Measurements from ENCODE around the gene ANKRD13D.

The ANKRD13D gene

DNA sequence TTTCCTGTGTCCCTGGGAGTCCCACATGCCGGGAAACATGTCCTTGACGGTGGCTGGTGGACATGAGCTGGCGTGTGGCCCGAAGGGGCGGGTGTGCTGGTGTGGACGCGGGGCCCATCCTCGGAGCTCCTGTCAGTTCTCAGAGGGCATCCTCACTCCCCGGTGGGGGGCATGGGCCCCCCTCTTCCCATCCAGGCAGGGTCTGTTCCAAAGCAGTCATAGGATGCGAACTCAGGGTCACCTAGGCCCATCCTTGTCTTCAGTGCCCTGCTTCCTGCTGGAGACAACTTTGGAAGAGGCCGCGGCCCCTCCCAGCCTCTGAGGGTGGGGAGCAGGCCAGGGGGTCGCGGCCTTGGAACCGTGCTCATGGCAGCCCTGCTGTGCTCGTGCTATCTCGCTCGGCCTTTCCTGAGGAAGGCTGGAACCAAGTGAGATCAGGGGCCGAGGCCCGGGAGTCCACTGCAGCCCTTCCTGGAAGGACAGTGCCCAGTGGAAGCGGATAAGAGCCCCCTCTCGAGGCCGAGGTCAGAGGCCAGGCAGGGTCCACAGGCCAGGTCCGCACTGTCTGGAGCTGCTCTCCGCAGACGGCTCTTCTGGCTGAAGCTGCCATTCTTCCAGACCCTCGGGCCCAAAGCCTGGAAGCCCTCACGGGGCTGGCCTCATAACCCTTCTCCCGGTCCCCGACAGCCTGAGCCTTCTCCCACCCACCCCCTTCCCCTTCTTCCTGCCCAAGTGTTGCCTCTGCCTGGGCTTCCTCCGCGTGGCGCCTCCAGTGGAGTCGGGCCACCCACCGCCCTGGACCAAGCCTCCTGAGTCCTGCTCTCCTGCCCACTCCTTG is 14.1 kb upstream of the ANKRD13D start:
- TF ChIP-seq, protein P1, sequence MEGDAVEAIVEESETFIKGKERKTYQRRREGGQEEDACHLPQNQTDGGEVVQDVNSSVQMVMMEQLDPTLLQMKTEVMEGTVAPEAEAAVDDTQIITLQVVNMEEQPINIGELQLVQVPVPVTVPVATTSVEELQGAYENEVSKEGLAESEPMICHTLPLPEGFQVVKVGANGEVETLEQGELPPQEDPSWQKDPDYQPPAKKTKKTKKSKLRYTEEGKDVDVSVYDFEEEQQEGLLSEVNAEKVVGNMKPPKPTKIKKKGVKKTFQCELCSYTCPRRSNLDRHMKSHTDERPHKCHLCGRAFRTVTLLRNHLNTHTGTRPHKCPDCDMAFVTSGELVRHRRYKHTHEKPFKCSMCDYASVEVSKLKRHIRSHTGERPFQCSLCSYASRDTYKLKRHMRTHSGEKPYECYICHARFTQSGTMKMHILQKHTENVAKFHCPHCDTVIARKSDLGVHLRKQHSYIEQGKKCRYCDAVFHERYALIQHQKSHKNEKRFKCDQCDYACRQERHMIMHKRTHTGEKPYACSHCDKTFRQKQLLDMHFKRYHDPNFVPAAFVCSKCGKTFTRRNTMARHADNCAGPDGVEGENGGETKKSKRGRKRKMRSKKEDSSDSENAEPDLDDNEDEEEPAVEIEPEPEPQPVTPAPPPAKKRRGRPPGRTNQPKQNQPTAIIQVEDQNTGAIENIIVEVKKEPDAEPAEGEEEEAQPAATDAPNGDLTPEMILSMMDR (IDR thresholded peaks at IDR 0.05; ENCODE audit: low read length) = no peak
- TF ChIP-seq EZH2 (IDR thresholded peaks at IDR 0.05; ENCODE audit: borderline replicate concordance, low read length) = no peak
- peak overlapping the region; percentile 98 for H3K27ac ChIP-seq (ENCODE audit: low read depth, low read length, poor library complexity, severe bottlenecking)
- H3K4me3 ChIP-seq (ENCODE audit: low read depth, low read length, poor library complexity, severe bottlenecking) = no peak overlapping the region
- H3F3A ChIP-seq (ENCODE audit: insufficient read depth, low read length) = peaks cover 5% of the 10 kb centered on the region; the same call in 1 of the 2 replicates
- no peaks in the 10 kb centered on the region for H3K27me3 ChIP-seq (ENCODE audit: insufficient read depth, low read length)
- no peaks in the 10 kb centered on the region for H3K9me3 ChIP-seq (ENCODE audit: low read length)
- peaks cover 44% of the 10 kb centered on the region for H3K79me2 ChIP-seq (ENCODE audit: insufficient read depth, low read length)
- no peak overlapping the region for H3K9ac ChIP-seq (ENCODE audit: low read length)
- peaks cover 59% of the 10 kb centered on the region for H3K36me3 ChIP-seq (ENCODE audit: insufficient read depth, low read length)
- H2AFZ ChIP-seq (ENCODE audit: low read length) = no peak overlapping the region
- H3K4me2 ChIP-seq (ENCODE audit: low read length) = no peak overlapping the region; the same call in 1 of the 2 replicates
- H4K20me1 ChIP-seq (ENCODE audit: insufficient read depth, low read length) = no peaks in the 10 kb centered on the region
- H3K4me1 ChIP-seq (ENCODE audit: insufficient read depth, low read length, severe bottlenecking) = peaks cover 86% of the 10 kb centered on the region
- H3K9me2 ChIP-seq (ENCODE audit: low read depth, low read length) = no peaks in the 10 kb centered on the region

DNA sequence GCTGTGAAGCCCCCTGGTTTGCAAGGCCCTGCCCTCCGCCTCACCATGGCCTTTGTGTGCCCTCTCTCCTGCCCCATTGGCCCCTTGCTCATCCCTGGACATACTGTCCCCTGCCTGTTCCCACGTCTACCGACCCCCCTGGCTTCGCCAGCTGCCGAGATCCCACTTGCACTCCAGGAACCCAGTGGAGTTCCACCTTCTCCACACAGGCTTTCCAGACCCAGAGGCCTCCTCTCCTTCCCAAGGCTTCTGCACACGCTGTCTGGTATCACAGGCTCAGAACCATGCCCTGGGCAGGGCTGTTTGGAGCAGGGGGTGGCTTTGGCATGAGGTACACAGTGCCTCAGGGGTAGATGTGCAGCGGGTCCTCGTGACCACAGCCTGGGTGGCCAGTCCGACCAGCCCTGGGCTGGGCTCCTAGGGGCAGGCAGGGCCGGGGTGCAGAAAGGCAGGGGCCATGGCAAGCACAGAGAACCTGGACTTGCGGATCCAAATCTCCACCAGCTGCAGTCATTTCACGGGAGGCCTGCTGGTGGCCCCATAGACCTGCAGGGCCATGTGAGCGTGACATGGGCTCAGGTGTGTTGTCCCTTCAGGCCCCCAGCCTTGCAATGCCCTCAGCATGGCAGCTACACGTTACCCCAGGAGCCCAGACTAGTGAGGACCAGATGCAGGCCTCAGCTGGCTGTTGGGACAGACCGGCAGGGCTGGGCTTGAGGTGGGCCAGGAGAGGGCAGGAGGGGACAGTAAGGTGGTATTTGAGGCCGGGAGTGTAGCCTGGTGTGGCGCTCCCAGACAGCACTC is 13.3 kb upstream of the ANKRD13D start:
- H3K9me3 ChIP-seq (ENCODE audit: low read length) = no peaks in the 10 kb centered on the region
- H3K9me2 ChIP-seq (ENCODE audit: low read depth, low read length) = no peaks in the 10 kb centered on the region
- no peak overlapping the region; the same call in 1 of the 2 replicates for H3K4me2 ChIP-seq (ENCODE audit: low read length)
- peaks cover 78% of the 10 kb centered on the region for H3K4me1 ChIP-seq (ENCODE audit: insufficient read depth, low read length, severe bottlenecking)
- TF ChIP-seq, protein P1 (IDR thresholded peaks at IDR 0.05; ENCODE audit: low read length) = no peak
- no peak for TF ChIP-seq EZH2 (IDR thresholded peaks at IDR 0.05; ENCODE audit: borderline replicate concordance, low read length)
- H3K27ac ChIP-seq (ENCODE audit: low read depth, low read length, poor library complexity, severe bottlenecking) = peak overlapping the region; percentile 98
- H3K9ac ChIP-seq (ENCODE audit: low read length) = no peak overlapping the region; the same call in 1 of the 2 replicates
- peaks cover 35% of the 10 kb centered on the region for H3K79me2 ChIP-seq (ENCODE audit: insufficient read depth, low read length)
- H3K4me3 ChIP-seq (ENCODE audit: low read depth, low read length, poor library complexity, severe bottlenecking) = no peak overlapping the region
- H4K20me1 ChIP-seq (ENCODE audit: insufficient read depth, low read length) = no peaks in the 10 kb centered on the region
- peaks cover 5% of the 10 kb centered on the region; the same call in 1 of the 2 replicates for H3F3A ChIP-seq (ENCODE audit: insufficient read depth, low read length)
- H2AFZ ChIP-seq (ENCODE audit: low read length) = no peak overlapping the region
- H3K27me3 ChIP-seq (ENCODE audit: insufficient read depth, low read length) = no peaks in the 10 kb centered on the region
- H3K36me3 ChIP-seq (ENCODE audit: insufficient read depth, low read length) = peaks cover 67% of the 10 kb centered on the region

DNA sequence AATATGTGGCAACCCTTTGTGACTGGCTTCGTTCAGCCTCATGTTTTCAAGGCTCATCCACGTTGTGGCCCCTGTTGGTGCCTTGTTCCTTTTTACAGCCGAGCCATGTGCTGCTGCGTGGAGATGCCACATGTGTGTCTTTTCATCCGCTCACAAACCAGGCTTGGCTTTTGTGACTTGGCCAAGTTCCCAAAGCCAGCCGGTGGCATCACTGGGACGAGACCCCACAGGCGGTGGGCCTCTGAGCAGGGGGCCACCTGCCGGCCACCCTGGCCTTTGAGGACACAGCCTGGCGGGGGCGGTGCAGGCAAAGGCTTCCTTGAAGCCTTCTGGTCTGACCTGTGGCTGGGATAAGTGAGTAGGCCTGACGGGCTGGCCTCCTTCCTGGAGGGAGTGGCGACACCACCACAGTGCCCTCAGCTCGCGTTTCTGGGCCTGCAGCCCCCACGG is 12.3 kb upstream of the ANKRD13D start:
- Histone ChIP-seq H3K4me2 (ENCODE audit: low read length) (peak overlapping the region; percentile 75), H3F3A (ENCODE audit: insufficient read depth, low read length) (no peaks in the 10 kb centered on the region), H3K9ac (ENCODE audit: low read length) (peak overlapping the region; percentile 75), H2AFZ (ENCODE audit: low read length) (no peak overlapping the region), H3K36me3 (ENCODE audit: insufficient read depth, low read length) (peaks cover 74% of the 10 kb centered on the region), H3K9me3 (ENCODE audit: low read length) (no peaks in the 10 kb centered on the region), H3K27ac (ENCODE audit: low read depth, low read length, poor library complexity, severe bottlenecking) (peak overlapping the region; percentile 98), H3K27me3 (ENCODE audit: insufficient read depth, low read length) (no peaks in the 10 kb centered on the region), H3K79me2 (ENCODE audit: insufficient read depth, low read length) (peaks cover 27% of the 10 kb centered on the region), H4K20me1 (ENCODE audit: insufficient read depth, low read length) (no peaks in the 10 kb centered on the region), H3K4me1 (ENCODE audit: insufficient read depth, low read length, severe bottlenecking) (peaks cover 68% of the 10 kb centered on the region), H3K9me2 (ENCODE audit: low read depth, low read length) (no peaks in the 10 kb centered on the region), H3K4me3 (ENCODE audit: low read depth, low read length, poor library complexity, severe bottlenecking) (peak overlapping the region; percentile 45)
- TF ChIP-seq, protein P1 (IDR thresholded peaks at IDR 0.05; ENCODE audit: low read length) = peak; percentile 37; the same call in 1 of the 2 replicates
- no peak for TF ChIP-seq EZH2 (IDR thresholded peaks at IDR 0.05; ENCODE audit: borderline replicate concordance, low read length)
